B cell (primary cell): ENCODE measurements around the gene ATRNL1. TPM values are rescaled to one million over a fixed set of nuclear protein-coding genes. Genes with fewer than 3 reads are reported as not detected.

ENCODE experiments used
- ATAC-seq: fragments of 200-7000 bp; cut with Tn5 transposase; one replicate; pipeline ENCODE4 v1.10.0; 2021; ENCODE audit warnings: low read depth, mild to moderate bottlenecking, moderate number of reproducible peaks, moderate library complexity
- CTCF ChIA-PET: fragments of 350-600 bp; sonication (Branson Sonifier 250); formaldehyde crosslinking; loops from one replicate; lab custom pipeline; 2021; ENCODE audit warnings: antibody characterized with exemption, inconsistent platforms; lab: Charles Lee
- POLR2A ChIA-PET: fragments of 350-600 bp; sonication (Branson Sonifier 250); formaldehyde crosslinking; loops from one replicate; lab custom pipeline; 2021; ENCODE audit warnings: antibody characterized with exemption; lab: Charles Lee
- DNase-seq: peaks from one replicate; pipeline ENCODE4 v3.0.0; 2013
- H2AFZ ChIP-seq: 2 replicates; pipeline ENCODE4 v1.6.1; 2012; ENCODE audit warnings: mild to moderate bottlenecking, low read depth, low read length; ENCODE audit not compliant: insufficient read depth, poor library complexity, severe bottlenecking
- H3K27ac ChIP-seq, 2 donors: 1 replicate in 1 of 2; 2 replicates in 1 of 2; pipeline ENCODE4 v1.5.1; 2012 to 2013; ENCODE audit warnings: low read length in 2 of 2, mild to moderate bottlenecking in 2 of 2, moderate library complexity in 1 of 2
- H3K27me3 ChIP-seq, 4 experiments: fragments of 200-600 bp in 1 of 4; sonication (generic) in 1 of 4; replicated peaks in 1 of 4; 1 replicate in 2 of 4; 2 replicates in 2 of 4; pipeline versions ENCODE4 v1.6.1 to v1.7.0; 2013 to 2016; ENCODE audit warnings: low read length in 3 of 4, mild to moderate bottlenecking in 2 of 4, mixed read lengths in 1 of 4, moderate library complexity in 1 of 4; ENCODE audit not compliant: insufficient read depth in 4 of 4, control insufficient read depth in 3 of 4; ENCODE audit errors: control extremely low read depth in 1 of 4
- H3K36me3 ChIP-seq, 2 experiments: replicated peaks in 1 of 2; 1 replicate in 1 of 2; 2 replicates in 1 of 2; pipeline versions ENCODE4 v1.6.1 to v1.7.1; 2013; ENCODE audit warnings: low read length in 1 of 2; ENCODE audit not compliant: insufficient read depth in 2 of 2, control insufficient read depth in 1 of 2; ENCODE audit errors: control extremely low read depth in 1 of 2, extremely low read depth in 1 of 2
- H3K4me1 ChIP-seq, 2 donors: fragments of 200-600 bp in 1 of 2; sonication (generic) in 1 of 2; 1 replicate in 1 of 2; 2 replicates in 1 of 2; pipeline versions ENCODE4 v1.5.1 to v1.6.1; 2013 to 2017; ENCODE audit warnings: low read length in 2 of 2; ENCODE audit not compliant: control insufficient read depth in 2 of 2, insufficient read depth in 2 of 2
- H3K4me2 ChIP-seq: replicated peaks from 2 replicates; pipeline ENCODE3; 2012; ENCODE audit warnings: mild to moderate bottlenecking, low read depth, low read length; ENCODE audit not compliant: poor library complexity, severe bottlenecking
- H3K4me3 ChIP-seq, 5 experiments: fragments of 200-600 bp in 1 of 5; sonication (generic) in 1 of 5; 1 replicate in 3 of 5; 2 replicates in 2 of 5; pipeline versions ENCODE4 v1.5.1 to v1.7.0; 2011 to 2016; ENCODE audit warnings: low read length in 4 of 5, mild to moderate bottlenecking in 4 of 5, low read depth in 2 of 5, control low read depth in 1 of 5, moderate library complexity in 1 of 5; ENCODE audit not compliant: insufficient read depth in 1 of 5; ENCODE audit errors: control extremely low read depth in 1 of 5, extremely low read depth in 1 of 5
- H3K79me2 ChIP-seq: fragments of 200-600 bp; sonication (generic); one replicate; pipeline ENCODE4 v1.6.0; 2016; ENCODE audit warnings: low read length; ENCODE audit not compliant: control insufficient read depth, insufficient read depth
- H3K9ac ChIP-seq: fragments of 200-600 bp; sonication (generic); 2 replicates; pipeline ENCODE4 v1.6.1; 2017; ENCODE audit warnings: mild to moderate bottlenecking, low read length, moderate library complexity
- H3K9me3 ChIP-seq, 3 donors: one replicate each; pipeline versions ENCODE4 v1.6.1 to v1.7.1; 2013; ENCODE audit warnings: low read length in 2 of 3; ENCODE audit not compliant: control insufficient read depth in 2 of 3, insufficient read depth in 1 of 3; ENCODE audit errors: control extremely low read depth in 1 of 3
- H4K20me1 ChIP-seq: 2 replicates; pipeline ENCODE4 v1.6.0; 2012; ENCODE audit warnings: mild to moderate bottlenecking, low read length; ENCODE audit not compliant: insufficient read depth, control insufficient read depth, poor library complexity, severe bottlenecking
- H3K27ac Mint-ChIP-seq: one replicate; pipeline ENCODE4 v1.8.0; 2021; ENCODE audit warnings: mixed read lengths
- H3K27me3 Mint-ChIP-seq: one replicate; pipeline ENCODE4 v1.8.0; 2021; ENCODE audit warnings: mixed read lengths
- H3K4me1 Mint-ChIP-seq: one replicate; pipeline ENCODE4 v1.8.0; 2021; ENCODE audit warnings: mixed read lengths
- H3K4me3 Mint-ChIP-seq: one replicate; pipeline ENCODE4 v1.8.0; 2021; ENCODE audit warnings: mixed read lengths
- H3K9me3 Mint-ChIP-seq: one replicate; pipeline ENCODE4 v1.8.0; 2022; ENCODE audit warnings: mixed read lengths; ENCODE audit not compliant: insufficient read depth
- EZH2 ChIP-seq: IDR thresholded peaks from 2 replicates; pipeline ENCODE4 v1.6.1; 2012; ENCODE audit warnings: borderline replicate concordance, low read depth, mild to moderate bottlenecking, moderate library complexity, low read length; ENCODE audit not compliant: insufficient read depth, poor library complexity, severe bottlenecking
- WGBS: methylation state at CpG from one replicate; pipeline ENCODE4 v1.1.5; 2013; ENCODE audit warnings: missing lambda C conversion rate; ENCODE audit not compliant: insufficient coverage; 5-methylcytosine and 5-hydroxymethylcytosine counted together
- intact Hi-C: fragments of 100-400 bp; cut with micrococcal nuclease; formaldehyde crosslinking; loops from one replicate; pipeline ENCODE4 v1.10.0; 2022
- polyA plus RNA-seq: library from polyadenylated mRNA; depleted of rRNA; stranded (reverse); fragments of >200 nt; gene quantifications from 2 replicates; pipeline ENCODE4 v1.2.3, GENCODE V29; 2012
- total RNA-seq, 2 donors: library from RNA; stranded (reverse); fragments of 120-200 nt in 1 of 2; gene quantifications; 1 replicate in 1 of 2; 2 replicates in 1 of 2; pipeline versions ENCODE4 v1.2.3 to v1.2.4, GENCODE V29; 2013 to 2022
- TF ChIP-seq, protein P1 (sequence below): fragments of 200-600 bp; IDR thresholded peaks from one replicate; pipeline ENCODE4 v1.8.0; 2022; ENCODE audit warnings: antibody characterized with exemption, mild to moderate bottlenecking

The ATRNL1 gene
- total and polyA plus RNA-seq, 2 donors (not counting 1 experiment from before 2014, with no cell fraction given), result 0.24 to 2.2 TPM

DNA sequence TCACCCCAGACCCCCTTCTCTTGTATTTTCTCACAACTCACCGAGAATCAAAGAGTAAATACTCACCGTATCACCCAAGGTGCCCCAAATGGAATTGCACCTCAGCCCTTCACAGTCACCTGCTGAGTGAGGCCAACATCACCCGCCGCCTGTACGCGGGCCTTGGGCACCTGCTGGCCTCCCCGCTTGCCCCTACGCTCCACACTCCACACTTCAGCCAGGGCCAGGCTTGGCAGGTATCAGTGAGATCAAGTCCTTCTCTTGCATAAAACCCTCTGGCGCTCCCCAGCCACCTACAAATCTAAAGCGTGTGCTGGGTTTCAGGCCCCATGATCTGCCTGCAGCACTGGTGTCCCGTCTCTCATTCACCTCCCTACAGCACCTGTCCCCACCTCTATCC, 879.3 kb downstream of the ATRNL1 start:
- no peak overlapping the region for H3K27ac ChIP-seq
- H3K9ac ChIP-seq, result no peak overlapping the region
- ATAC-seq, result no peak
- H3K4me2 ChIP-seq, result no peak overlapping the region
- WGBS, result 81% methylated on average over 11 of the region's 11 CpGs
- H3K27ac Mint-ChIP-seq, result no peak overlapping the region
- TF ChIP-seq EZH2, result no peak
- TF ChIP-seq, protein P1, sequence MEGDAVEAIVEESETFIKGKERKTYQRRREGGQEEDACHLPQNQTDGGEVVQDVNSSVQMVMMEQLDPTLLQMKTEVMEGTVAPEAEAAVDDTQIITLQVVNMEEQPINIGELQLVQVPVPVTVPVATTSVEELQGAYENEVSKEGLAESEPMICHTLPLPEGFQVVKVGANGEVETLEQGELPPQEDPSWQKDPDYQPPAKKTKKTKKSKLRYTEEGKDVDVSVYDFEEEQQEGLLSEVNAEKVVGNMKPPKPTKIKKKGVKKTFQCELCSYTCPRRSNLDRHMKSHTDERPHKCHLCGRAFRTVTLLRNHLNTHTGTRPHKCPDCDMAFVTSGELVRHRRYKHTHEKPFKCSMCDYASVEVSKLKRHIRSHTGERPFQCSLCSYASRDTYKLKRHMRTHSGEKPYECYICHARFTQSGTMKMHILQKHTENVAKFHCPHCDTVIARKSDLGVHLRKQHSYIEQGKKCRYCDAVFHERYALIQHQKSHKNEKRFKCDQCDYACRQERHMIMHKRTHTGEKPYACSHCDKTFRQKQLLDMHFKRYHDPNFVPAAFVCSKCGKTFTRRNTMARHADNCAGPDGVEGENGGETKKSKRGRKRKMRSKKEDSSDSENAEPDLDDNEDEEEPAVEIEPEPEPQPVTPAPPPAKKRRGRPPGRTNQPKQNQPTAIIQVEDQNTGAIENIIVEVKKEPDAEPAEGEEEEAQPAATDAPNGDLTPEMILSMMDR, result no peak
- H3K79me2 ChIP-seq, result no peaks in the 10 kb centered on the region
- ChIA-PET CTCF (no interaction called here), POLR2A (no interaction called here)
- intact Hi-C loops, result no loop called here
- H4K20me1 ChIP-seq, result no peaks in the 10 kb centered on the region
- H3K4me1 Mint-ChIP-seq, result no peaks in the 10 kb centered on the region
- H2AFZ ChIP-seq, result no peak overlapping the region
- H3K4me1 ChIP-seq, result no peaks in the 10 kb centered on the region
- H3K9me3 ChIP-seq, result peaks cover 0 to 32% (median 0%) of the 10 kb centered on the region in 3 donors
- no peaks in the 10 kb centered on the region for H3K36me3 ChIP-seq
- H3K27me3 Mint-ChIP-seq, result no peaks in the 10 kb centered on the region
- no peak for DNase-seq
- peaks cover 2% of the 10 kb centered on the region for H3K9me3 Mint-ChIP-seq
- no peak overlapping the region for H3K4me3 ChIP-seq
- H3K4me3 Mint-ChIP-seq, result no peak overlapping the region
- H3K27me3 ChIP-seq, result no peaks in the 10 kb centered on the region

DNA sequence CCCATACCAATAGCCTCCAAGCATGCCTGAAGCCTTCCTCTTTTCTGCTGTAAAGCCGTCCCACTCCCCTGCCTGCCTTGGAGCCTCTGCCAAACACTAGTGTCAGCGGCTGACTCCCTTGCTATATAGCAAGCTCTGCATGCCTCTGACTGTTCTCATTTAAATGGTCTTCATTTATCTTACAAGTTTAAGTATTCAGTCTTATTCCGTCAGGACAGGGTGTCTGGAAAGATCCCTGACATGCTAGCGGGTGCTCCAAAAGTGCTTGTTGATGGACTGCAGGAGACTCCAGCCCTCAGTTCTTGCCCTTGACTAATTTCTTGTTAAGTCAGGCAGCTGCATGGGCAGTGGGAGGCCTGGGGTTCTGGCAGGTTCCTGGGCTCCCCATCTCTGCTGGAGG, 881.2 kb downstream of the ATRNL1 start:
- H3K27me3 ChIP-seq, result no peaks in the 10 kb centered on the region
- H3K27ac ChIP-seq, result no peak overlapping the region
- H3K9me3 ChIP-seq, result peaks cover 0 to 35% (median 0%) of the 10 kb centered on the region in 3 donors
- ChIA-PET CTCF (no interaction called here), POLR2A (no interaction called here)
- Mint-ChIP-seq H3K27me3 (no peaks in the 10 kb centered on the region), H3K27ac (no peak overlapping the region), H3K9me3 (no peaks in the 10 kb centered on the region), H3K4me1 (no peaks in the 10 kb centered on the region), H3K4me3 (no peak overlapping the region)
- no peaks in the 10 kb centered on the region for H3K36me3 ChIP-seq
- WGBS, result 83% methylated on average over 4 of the region's 4 CpGs
- H3K4me3 ChIP-seq, result no peak overlapping the region
- intact Hi-C loops, result no loop called here
- no peaks in the 10 kb centered on the region for H4K20me1 ChIP-seq
- DNase-seq, result no peak
- TF ChIP-seq, protein P1, result no peak
- TF ChIP-seq EZH2, result no peak
- no peak for ATAC-seq
- H2AFZ ChIP-seq, result no peak overlapping the region
- no peak overlapping the region for H3K4me2 ChIP-seq
- H3K4me1 ChIP-seq, result no peaks in the 10 kb centered on the region
- no peaks in the 10 kb centered on the region for H3K79me2 ChIP-seq
- no peak overlapping the region for H3K9ac ChIP-seq
